ENCODE results near the gene TMEM231.

Gene TMEM231

DNA sequence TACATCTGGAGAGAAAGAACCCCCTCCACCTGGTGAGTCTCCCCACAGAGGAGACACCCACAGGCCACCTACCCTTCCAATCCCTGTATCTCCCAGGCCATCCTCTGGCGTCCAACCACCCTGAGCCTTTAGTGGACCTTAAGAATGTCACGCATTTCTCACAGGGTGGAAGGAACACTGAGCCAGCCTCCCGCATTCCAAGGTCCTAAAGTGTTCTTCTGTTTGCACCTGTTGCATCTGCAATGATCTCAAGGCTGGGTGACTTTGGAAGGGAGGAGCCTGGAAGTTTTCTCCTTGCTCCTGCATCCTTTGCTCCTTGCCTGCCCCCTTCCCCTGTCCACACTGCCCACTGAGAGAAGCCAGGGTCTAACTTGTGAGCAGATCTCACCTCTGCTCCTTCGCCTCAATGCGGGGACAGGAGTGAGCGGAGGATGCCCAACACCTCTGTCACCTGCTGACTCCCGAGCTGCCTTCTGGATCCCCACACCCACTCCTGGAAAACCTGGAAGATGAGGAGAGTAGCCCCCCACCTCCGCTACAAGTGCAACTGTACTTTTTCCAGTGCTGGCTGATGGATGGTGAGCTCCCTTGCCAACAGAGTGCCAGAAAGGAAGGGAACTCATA, 23.8 kb downstream of the TMEM231 start:
- Histone ChIP-seq H3K4me2 (ENCODE audit: low read length) (no peak overlapping the region), H3K9ac (ENCODE audit: low read length) (no peak overlapping the region), H3K4me1 (ENCODE audit: insufficient read depth, low read length, severe bottlenecking) (no peaks in the 10 kb centered on the region), H3K9me2 (ENCODE audit: low read depth, low read length) (no peaks in the 10 kb centered on the region), H3F3A (ENCODE audit: insufficient read depth, low read length) (no peaks in the 10 kb centered on the region), H4K20me1 (ENCODE audit: insufficient read depth, low read length) (no peaks in the 10 kb centered on the region), H3K27ac (ENCODE audit: low read depth, low read length, poor library complexity, severe bottlenecking) (no peak overlapping the region), H3K36me3 (ENCODE audit: insufficient read depth, low read length) (no peaks in the 10 kb centered on the region), H2AFZ (ENCODE audit: low read length) (no peak overlapping the region), H3K4me3 (ENCODE audit: low read depth, low read length, poor library complexity, severe bottlenecking) (no peak overlapping the region), H3K79me2 (ENCODE audit: insufficient read depth, low read length) (no peaks in the 10 kb centered on the region), H3K27me3 (ENCODE audit: insufficient read depth, low read length) (0 out of 2 replicates have a peak, but pooled peaks cover 3% of the 10 kb centered on the region), H3K9me3 (ENCODE audit: low read length) (no peaks in the 10 kb centered on the region)
- no peak for TF ChIP-seq EZH2 (IDR thresholded peaks at IDR 0.05; ENCODE audit: borderline replicate concordance, low read length)
- TF ChIP-seq, protein P1, sequence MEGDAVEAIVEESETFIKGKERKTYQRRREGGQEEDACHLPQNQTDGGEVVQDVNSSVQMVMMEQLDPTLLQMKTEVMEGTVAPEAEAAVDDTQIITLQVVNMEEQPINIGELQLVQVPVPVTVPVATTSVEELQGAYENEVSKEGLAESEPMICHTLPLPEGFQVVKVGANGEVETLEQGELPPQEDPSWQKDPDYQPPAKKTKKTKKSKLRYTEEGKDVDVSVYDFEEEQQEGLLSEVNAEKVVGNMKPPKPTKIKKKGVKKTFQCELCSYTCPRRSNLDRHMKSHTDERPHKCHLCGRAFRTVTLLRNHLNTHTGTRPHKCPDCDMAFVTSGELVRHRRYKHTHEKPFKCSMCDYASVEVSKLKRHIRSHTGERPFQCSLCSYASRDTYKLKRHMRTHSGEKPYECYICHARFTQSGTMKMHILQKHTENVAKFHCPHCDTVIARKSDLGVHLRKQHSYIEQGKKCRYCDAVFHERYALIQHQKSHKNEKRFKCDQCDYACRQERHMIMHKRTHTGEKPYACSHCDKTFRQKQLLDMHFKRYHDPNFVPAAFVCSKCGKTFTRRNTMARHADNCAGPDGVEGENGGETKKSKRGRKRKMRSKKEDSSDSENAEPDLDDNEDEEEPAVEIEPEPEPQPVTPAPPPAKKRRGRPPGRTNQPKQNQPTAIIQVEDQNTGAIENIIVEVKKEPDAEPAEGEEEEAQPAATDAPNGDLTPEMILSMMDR (IDR thresholded peaks at IDR 0.05; ENCODE audit: low read length): no peak

DNA sequence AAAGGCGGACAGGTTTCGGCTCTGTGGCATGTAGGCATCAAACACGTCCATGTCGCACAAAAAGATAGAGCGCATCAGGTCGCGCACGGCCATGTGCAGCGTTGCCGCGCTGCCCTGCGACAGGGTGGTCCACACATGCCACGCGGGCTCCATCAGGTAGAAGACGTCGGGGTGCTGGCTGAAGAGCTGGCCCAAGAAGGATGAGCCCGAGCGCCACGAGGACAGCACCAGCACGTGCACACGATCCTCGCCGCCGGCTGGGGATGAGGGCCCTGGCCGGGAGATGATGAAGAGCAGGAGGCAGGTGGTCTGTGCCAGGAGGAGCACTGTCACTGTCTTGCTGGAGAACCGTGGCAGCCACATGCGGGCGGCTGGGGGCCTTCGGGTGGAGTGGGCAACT, 26.1 kb downstream of the TMEM231 start:
- no peaks in the 10 kb centered on the region for H3F3A ChIP-seq (ENCODE audit: insufficient read depth, low read length)
- no peaks in the 10 kb centered on the region for H3K9me2 ChIP-seq (ENCODE audit: low read depth, low read length)
- H3K9me3 ChIP-seq (ENCODE audit: low read length): no peaks in the 10 kb centered on the region
- H3K4me3 ChIP-seq (ENCODE audit: low read depth, low read length, poor library complexity, severe bottlenecking): no peak overlapping the region
- H3K27me3 ChIP-seq (ENCODE audit: insufficient read depth, low read length): 0 out of 2 replicates have a peak, but pooled peaks cover 3% of the 10 kb centered on the region
- no peak overlapping the region for H3K27ac ChIP-seq (ENCODE audit: low read depth, low read length, poor library complexity, severe bottlenecking)
- TF ChIP-seq, protein P1 (IDR thresholded peaks at IDR 0.05; ENCODE audit: low read length): no peak
- TF ChIP-seq EZH2 (IDR thresholded peaks at IDR 0.05; ENCODE audit: borderline replicate concordance, low read length): no peak
- H3K79me2 ChIP-seq (ENCODE audit: insufficient read depth, low read length): no peaks in the 10 kb centered on the region
- H4K20me1 ChIP-seq (ENCODE audit: insufficient read depth, low read length): no peaks in the 10 kb centered on the region
- no peak overlapping the region for H2AFZ ChIP-seq (ENCODE audit: low read length)
- no peak overlapping the region for H3K9ac ChIP-seq (ENCODE audit: low read length)
- no peaks in the 10 kb centered on the region for H3K36me3 ChIP-seq (ENCODE audit: insufficient read depth, low read length)
- no peaks in the 10 kb centered on the region for H3K4me1 ChIP-seq (ENCODE audit: insufficient read depth, low read length, severe bottlenecking)
- no peak overlapping the region for H3K4me2 ChIP-seq (ENCODE audit: low read length)

DNA sequence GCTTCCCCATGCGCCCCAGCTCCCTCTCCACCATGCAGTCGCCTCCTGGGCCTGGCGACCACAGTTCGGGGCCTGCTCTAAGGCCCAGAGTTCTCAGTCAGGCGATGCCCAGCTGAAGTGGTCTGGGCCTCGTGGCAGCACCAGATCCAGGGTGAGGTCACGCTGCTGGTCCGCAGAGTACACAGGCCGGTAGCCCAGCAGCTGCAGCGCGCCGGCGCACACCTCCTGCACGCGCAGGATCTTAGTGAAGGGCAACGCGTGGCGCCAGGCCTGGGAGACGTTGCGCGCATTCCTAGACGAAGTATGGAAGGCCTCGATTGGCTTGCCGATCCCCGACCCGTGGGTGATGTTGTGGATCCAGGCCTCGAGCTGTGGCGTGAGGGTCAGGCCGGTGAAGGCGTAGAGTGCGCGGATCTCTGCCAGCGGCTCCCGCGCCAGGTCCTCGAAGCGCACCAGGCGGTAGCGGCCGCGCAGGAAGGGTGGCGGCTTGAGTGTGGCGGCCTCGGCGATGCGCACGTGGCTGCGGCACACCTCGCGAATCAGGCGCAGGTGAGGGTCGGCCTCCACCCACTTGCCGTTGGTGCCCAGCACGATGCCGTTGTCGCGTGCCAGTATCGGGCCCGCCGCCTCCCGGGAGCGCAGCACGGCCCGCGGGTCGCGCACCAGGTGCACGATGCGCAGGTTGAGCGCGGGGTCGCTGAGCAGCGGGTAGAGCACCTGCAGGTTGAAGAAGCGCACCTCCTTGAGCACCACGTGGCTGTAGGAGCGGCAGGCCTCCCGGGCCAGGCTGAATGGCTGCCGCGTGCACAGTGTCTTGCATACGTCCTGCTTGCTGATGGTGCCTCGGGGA, 26.8 kb downstream of the TMEM231 start:
- no peaks in the 10 kb centered on the region for H3K9me2 ChIP-seq (ENCODE audit: low read depth, low read length)

More for the DNA sequence above, 26.8 kb downstream of the TMEM231 start:
- H3K79me2 ChIP-seq (ENCODE audit: insufficient read depth, low read length): no peaks in the 10 kb centered on the region
- H3K27ac ChIP-seq (ENCODE audit: low read depth, low read length, poor library complexity, severe bottlenecking): no peak overlapping the region
- TF ChIP-seq, protein P1 (IDR thresholded peaks at IDR 0.05; ENCODE audit: low read length): no peak
- TF ChIP-seq EZH2 (IDR thresholded peaks at IDR 0.05; ENCODE audit: borderline replicate concordance, low read length): no peak
- H3K27me3 ChIP-seq (ENCODE audit: insufficient read depth, low read length): 0 out of 2 replicates have a peak, but pooled peaks cover 3% of the 10 kb centered on the region
- no peaks in the 10 kb centered on the region for H3K4me1 ChIP-seq (ENCODE audit: insufficient read depth, low read length, severe bottlenecking)
- H3K4me2 ChIP-seq (ENCODE audit: low read length): no peak overlapping the region
- no peak overlapping the region for H3K4me3 ChIP-seq (ENCODE audit: low read depth, low read length, poor library complexity, severe bottlenecking)
- no peaks in the 10 kb centered on the region for H3K9me3 ChIP-seq (ENCODE audit: low read length)
- H3F3A ChIP-seq (ENCODE audit: insufficient read depth, low read length): no peaks in the 10 kb centered on the region
- H3K9ac ChIP-seq (ENCODE audit: low read length): no peak overlapping the region
- H2AFZ ChIP-seq (ENCODE audit: low read length): no peak overlapping the region
- H3K36me3 ChIP-seq (ENCODE audit: insufficient read depth, low read length): no peaks in the 10 kb centered on the region
- H4K20me1 ChIP-seq (ENCODE audit: insufficient read depth, low read length): no peaks in the 10 kb centered on the region
